Heart left ventricle (tissue), 16 donors: Measurements from ENCODE around the gene SLC25A42. TPM values are rescaled to one million over a fixed set of nuclear protein-coding genes. Genes with fewer than 3 reads are reported as not detected.
A peak's percentile ranks its signal among the peaks of the same experiment; 100 is the strongest.

Source experiments
- ATAC-seq, 4 donors: fragments of 200-7000 bp; cut with Tn5 transposase; one replicate each; pipeline ENCODE4 v1.9.1; 2020 to 2022; ENCODE audit warnings: moderate library complexity in 4 of 4, mild to moderate bottlenecking in 3 of 4, moderate number of reproducible peaks in 1 of 4
- DNase-seq, 5 donors: peaks; one replicate each; pipeline ENCODE4 v3.0.0-alpha.2; 2020
- H3K27ac ChIP-seq, 12 donors: fragments of 200-600 bp; sonication (generic) in 4 of 12; one replicate each; pipeline versions ENCODE4 v1.5.0 to v1.8.0; 2016 to 2022; ENCODE audit warnings: mild to moderate bottlenecking in 2 of 12
- H3K27me3 ChIP-seq, 9 donors: fragments of 200-600 bp; sonication (generic) in 2 of 9; one replicate each; pipeline versions ENCODE4 v1.5.1 to v1.8.0; 2016 to 2022; ENCODE audit warnings: mild to moderate bottlenecking in 3 of 9
- H3K36me3 ChIP-seq, 9 donors: fragments of 200-600 bp; sonication (generic) in 2 of 9; one replicate each; pipeline versions ENCODE4 v1.5.0 to v1.8.0; 2018 to 2022; ENCODE audit warnings: mild to moderate bottlenecking in 2 of 9
- H3K4me1 ChIP-seq, 12 donors: fragments of 200-600 bp; sonication (generic) in 4 of 12; one replicate each; pipeline versions ENCODE4 v1.5.0 to v1.8.0; 2016 to 2022; ENCODE audit warnings: mild to moderate bottlenecking in 3 of 12
- H3K4me3 ChIP-seq, 12 donors: fragments of 200-600 bp; sonication (generic) in 4 of 12; one replicate each; pipeline versions ENCODE4 v1.5.0 to v1.8.0; 2017 to 2022; ENCODE audit warnings: mild to moderate bottlenecking in 9 of 12, moderate library complexity in 4 of 12
- H3K9me3 ChIP-seq, 12 donors: fragments of 200-600 bp; sonication (generic) in 4 of 12; one replicate each; pipeline versions ENCODE4 v1.5.0 to v1.8.0; 2016 to 2022; ENCODE audit warnings: mild to moderate bottlenecking in 1 of 12
- CTCF ChIP-seq, 12 donors: fragments of 200-600 bp; sonication (generic) in 4 of 12; IDR thresholded peaks; one replicate each; pipeline versions ENCODE4 v1.5.0 to v1.8.0; 2018 to 2022; ENCODE audit warnings: antibody characterized with exemption in 12 of 12, mild to moderate bottlenecking in 5 of 12
- POLR2A ChIP-seq, 2 donors: fragments of 450-650 bp; IDR thresholded peaks; one replicate each; pipeline ENCODE4 v1.6.1; 2017; ENCODE audit warnings: antibody characterized with exemption in 2 of 2, mild to moderate bottlenecking in 2 of 2, moderate library complexity in 2 of 2
- whole genome bisulfite sequencing, 4 donors: extraction: QIAGEN DNeasy Blood & Tissue Kit in 2 of 4; methylation state at CpG; one replicate each; pipeline versions ENCODE4 v1.1.5 to v1.1.7; 2013 to 2018; 5-methylcytosine and 5-hydroxymethylcytosine counted together
- intact Hi-C, 10 donors: fragments of 100-400 bp; cut with DNase I; formaldehyde crosslinking; loops; one replicate each; pipeline versions ENCODE4 v1.11.1 to v1.14.2; 2022
- polyA plus RNA-seq, 2 donors: library from polyadenylated mRNA; stranded (reverse); fragments of 200-250 nt; gene quantifications; one replicate each; pipeline ENCODE4 v1.2.3, GENCODE V29; 2013
- total RNA-seq, 9 donors: library from RNA; depleted of rRNA in 2 of 9; stranded (reverse); fragments of >200 nt in 2 of 9; fragmentation: NEBNext Ultra II Directional in 3 of 9; extraction: Animal tissue kit (Norgen Biotek cat#: 25700) in 3 of 9; gene quantifications; one replicate each; pipeline versions ENCODE4 v1.1.0 to v1.2.4, GENCODE V29; 2016 to 2023
- donor health status: ischemic (EF 13 %, LVEDD 7.1; RV severe dilation, severe dysfunction).
- donor health status: healthy with polysubstance abuse.
- donor health status: DM: no; HTN: yes; CAD: no.
- donor health status: DM: no; HTN: no; CAD: no.
- donor health status: ischemic (EF 25% LVEDD 6.9; RV normal size, moderate dysfunction).
- donor health status: ischemic (EF 25% LVEDD 5.7; RV mildly dilated, moderate dysfunction).
- donor health status: healthy.
- donor health status: DM: yes; HTN: yes; CAD: no.
- donor health status: ischemic (EF 35%, LVEDD 5.7; RV mildly dilated, moderate dysfunction).
- donor health status: nonischemic (EF 11% LVEDD 7.7; RV severe dilation, severe dysfunction).
- donor health status: DM: yes; HTN: yes; CAD: no.
- donor health status: PGD.
- donor health status: ischemic (EF 29% LVEDD 5.4; RV normal size, mild dysfunction).
- donor health status: nonischemic (EF 23%, LVEDD 6.1; RV moderate dilation, normal function).

Gene SLC25A42
- total and polyA plus RNA-seq, 11 donors, result 15.6 to 28.0 (median 17.9) TPM

GRCh38 chr19:19033426-19034203, 30.2 kb upstream of the SLC25A42 start, which contains the start of the genes ARMC6 and SUGP2:
TSS of gene ARMC6 (plus strand) at chr19:19033603. CDS start at chr19:19034210, 607 bp downstream.
TSS of gene SUGP2 (minus strand) at chr19:19033517. CDS start at chr19:19031071, 2,446 bp downstream.
- 0 to 1% (median 1%) methylated on average over 60 to 94 of the region's 94 CpGs for WGBS, 4 donors
- ATAC-seq, result peak; percentile 56 to 90 (median 86)
- H3K27me3 ChIP-seq, result no peaks in the 10 kb centered on the region
- TF ChIP-seq POLR2A (IDR thresholded peaks at IDR 0.05) (peak in 1 of 2 donors; percentile 69), CTCF (IDR thresholded peaks at IDR 0.05) (peak in 1 of 12 donors; percentile 12)
- H3K4me3 ChIP-seq, result peak within 1 kb of the TSS; percentile 59 to 97 (median 84)
- peak within 1 kb of the TSS; percentile 91 to 100 (median 98) for H3K27ac ChIP-seq
- peaks cover 0 to 36% (median 22%) of the 10 kb centered on the region in 12 donors for H3K4me1 ChIP-seq
- peak; percentile 87 to 93 (median 90) for DNase-seq
- intact Hi-C loops, result loop anchor here in 2 of 10 donors (1.0 to 2.0 kb wide), 2 partner anchors 29 to 106 kb away; partner anchors contain the start of gene SLC25A42 (in 2 of the 2)
- H3K9me3 ChIP-seq, result no peaks in the 10 kb centered on the region
- H3K36me3 ChIP-seq, result peaks cover 0 to 29% (median 22%) of the 10 kb centered on the region in 9 donors

GRCh38 chr19:19034204-19034624, 29.6 kb upstream of the SLC25A42 start:
- TF ChIP-seq POLR2A (IDR thresholded peaks at IDR 0.05) (no peak), CTCF (IDR thresholded peaks at IDR 0.05) (no peak)
- Histone ChIP-seq H3K9me3 (no peaks in the 10 kb centered on the region), H3K27me3 (no peaks in the 10 kb centered on the region), H3K4me3 (peak overlapping the region; percentile 59 to 97 (median 84)), H3K4me1 (peaks cover 0 to 36% (median 22%) of the 10 kb centered on the region in 12 donors), H3K27ac (peak overlapping the region in 10 of 12 donors; percentile 91 to 100 (median 98)), H3K36me3 (peaks cover 0 to 29% (median 17%) of the 10 kb centered on the region in 9 donors)
- peak in 1 of 5 donors; percentile 52 for DNase-seq
- intact Hi-C loops, result no loop called here
- WGBS, 4 donors, result 8 to 12% (median 9%) methylated on average over 10 of the region's 10 CpGs
- peak in 2 of 4 donors; percentile 24 to 28 for ATAC-seq

- H3K4me3 ChIP-seq, result no peak overlapping the region
- DNase-seq (no peak), ATAC-seq (no peak)
- WGBS, 4 donors, result 69 to 79% (median 75%) methylated on average over 4 of the region's 4 CpGs
- intact Hi-C loops, result no loop called here
- H3K4me1 ChIP-seq, result peaks cover 0 to 20% (median 2%) of the 10 kb centered on the region in 12 donors
- TF ChIP-seq POLR2A (IDR thresholded peaks at IDR 0.05) (no peak), CTCF (IDR thresholded peaks at IDR 0.05) (no peak)
- H3K27me3 ChIP-seq, result no peaks in the 10 kb centered on the region
- no peak overlapping the region for H3K27ac ChIP-seq
- H3K9me3 ChIP-seq, result no peaks in the 10 kb centered on the region
- peaks cover 0 to 29% (median 22%) of the 10 kb centered on the region in 9 donors for H3K36me3 ChIP-seq
Observed at GRCh38 chr19:19039901-19040300, 23.9 kb upstream of the SLC25A42 start.

GRCh38 chr19:19040417-19040816, 23.4 kb upstream of the SLC25A42 start:
- ATAC-seq (peak in 3 of 4 donors; percentile 29 to 46 (median 42)), DNase-seq (peak in 2 of 5 donors; percentile 50 to 53)
- no peak for TF ChIP-seq CTCF (IDR thresholded peaks at IDR 0.05)
- no peak for TF ChIP-seq POLR2A (IDR thresholded peaks at IDR 0.05)
- Histone ChIP-seq H3K27me3 (no peaks in the 10 kb centered on the region), H3K9me3 (no peaks in the 10 kb centered on the region), H3K36me3 (peaks cover 0 to 35% (median 25%) of the 10 kb centered on the region in 9 donors), H3K4me1 (peaks cover 0 to 16% (median 2%) of the 10 kb centered on the region in 12 donors), H3K27ac (no peak overlapping the region), H3K4me3 (no peak overlapping the region)
- intact Hi-C loops, result no loop called here
- 55 to 79% (median 67%) methylated on average over 7 of the region's 7 CpGs for WGBS, 4 donors
